Spleen (tissue), 7 donors: Measurements from ENCODE around the gene TTC23.

Experiments
- POLR2A ChIP-seq, 3 donors: fragments of 450-650 bp; IDR thresholded peaks; one replicate each; pipeline ENCODE4 v1.5.1; 2017; ENCODE audit warnings: antibody characterized with exemption in 3 of 3, mild to moderate bottlenecking in 1 of 3
- POLR2AphosphoS5 ChIP-seq, 3 donors: sonication (generic); formaldehyde crosslinking; IDR thresholded peaks; one replicate each; pipeline ENCODE4 v1.5.1; 2017; ENCODE audit warnings: antibody characterized with exemption in 3 of 3
- TF ChIP-seq, protein P1 (sequence below), 11 experiments: fragments of 200-600 bp in 7 of 11; fragments of 450-650 bp in 4 of 11; sonication (generic) in 4 of 11; IDR thresholded peaks in 8 of 11; conservative IDR thresholded peaks in 3 of 11; 1 replicate in 7 of 11; 2 replicates in 4 of 11; pipeline versions ENCODE4 v1.4.0 to v1.8.0; 2016 to 2021; ENCODE audit warnings: antibody characterized with exemption in 11 of 11, inconsistent platforms in 4 of 11, mild to moderate bottlenecking in 1 of 11
- donor health status: DM: no; HTN: no; CAD: no; lungs with moderate emphysema.
- donor health status: DM: no; HTN: no; CAD: no.
- donor health status: DM: no; HTN: no; CAD: no.

DNA sequence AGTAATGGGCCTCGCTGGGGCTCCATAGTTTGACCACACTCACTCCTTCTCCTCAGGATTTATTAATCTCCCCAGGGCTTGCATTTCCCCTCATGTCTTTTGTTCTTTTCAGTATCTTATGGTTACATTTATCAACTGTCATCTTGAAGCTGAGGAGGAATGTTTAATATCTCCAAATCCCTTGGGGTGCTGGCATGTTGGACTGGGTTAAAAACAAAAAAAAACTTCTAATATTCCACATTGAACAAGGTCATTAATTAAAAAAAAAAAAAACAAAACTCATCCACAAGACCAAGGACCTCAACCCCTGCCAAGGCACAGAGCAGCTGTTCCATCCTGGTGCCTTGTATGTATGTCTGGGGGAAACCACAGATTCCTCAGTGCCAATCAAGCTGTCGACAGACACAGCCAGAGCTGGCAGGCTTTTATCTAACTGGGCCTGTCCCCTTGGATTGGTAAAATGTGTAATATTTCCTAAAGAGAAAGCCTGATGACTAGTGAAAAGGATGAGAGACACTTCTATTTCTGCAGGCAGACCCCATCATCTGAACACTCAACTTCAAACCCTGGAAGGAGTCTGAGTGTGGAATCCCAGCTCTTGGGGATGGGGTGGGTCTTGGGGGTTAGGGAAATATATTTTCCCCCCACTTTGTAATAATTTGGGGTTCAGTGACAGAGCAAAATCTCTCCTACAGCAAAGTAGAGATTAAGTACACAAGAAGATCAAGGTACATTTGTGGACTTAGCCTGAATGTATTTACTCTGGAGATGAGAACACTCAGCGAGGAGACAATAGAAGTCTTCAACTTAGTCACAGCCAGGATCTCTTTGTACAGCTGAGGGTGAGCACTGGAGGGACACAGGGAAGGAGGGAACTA, 69.1 kb downstream of the TTC23 start:
- TF ChIP-seq, protein P1, sequence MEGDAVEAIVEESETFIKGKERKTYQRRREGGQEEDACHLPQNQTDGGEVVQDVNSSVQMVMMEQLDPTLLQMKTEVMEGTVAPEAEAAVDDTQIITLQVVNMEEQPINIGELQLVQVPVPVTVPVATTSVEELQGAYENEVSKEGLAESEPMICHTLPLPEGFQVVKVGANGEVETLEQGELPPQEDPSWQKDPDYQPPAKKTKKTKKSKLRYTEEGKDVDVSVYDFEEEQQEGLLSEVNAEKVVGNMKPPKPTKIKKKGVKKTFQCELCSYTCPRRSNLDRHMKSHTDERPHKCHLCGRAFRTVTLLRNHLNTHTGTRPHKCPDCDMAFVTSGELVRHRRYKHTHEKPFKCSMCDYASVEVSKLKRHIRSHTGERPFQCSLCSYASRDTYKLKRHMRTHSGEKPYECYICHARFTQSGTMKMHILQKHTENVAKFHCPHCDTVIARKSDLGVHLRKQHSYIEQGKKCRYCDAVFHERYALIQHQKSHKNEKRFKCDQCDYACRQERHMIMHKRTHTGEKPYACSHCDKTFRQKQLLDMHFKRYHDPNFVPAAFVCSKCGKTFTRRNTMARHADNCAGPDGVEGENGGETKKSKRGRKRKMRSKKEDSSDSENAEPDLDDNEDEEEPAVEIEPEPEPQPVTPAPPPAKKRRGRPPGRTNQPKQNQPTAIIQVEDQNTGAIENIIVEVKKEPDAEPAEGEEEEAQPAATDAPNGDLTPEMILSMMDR (IDR thresholded peaks at IDR 0.05 in 8 of 11, conservative IDR thresholded peaks at IDR 0.05 in 3 of 11) = no peak
- TF ChIP-seq POLR2A (IDR thresholded peaks at IDR 0.05) = no peak
- no peak for TF ChIP-seq POLR2AphosphoS5 (IDR thresholded peaks at IDR 0.05)
